GM10266 (cell line): ENCODE measurements around the gene CROCC2.

ENCODE experiments used
- DNase-seq: peaks from one replicate; pipeline ENCODE4 v3.0.0; 2012; ENCODE audit errors: extremely low spot score
- TF ChIP-seq, protein P1 (sequence below): IDR thresholded peaks from 2 replicates; pipeline ENCODE4 v1.5.1; 2012; ENCODE audit warnings: mild to moderate bottlenecking, low read depth; ENCODE audit not compliant: control insufficient read depth, insufficient read depth; ENCODE audit errors: missing control alignments

Gene CROCC2

DNA sequence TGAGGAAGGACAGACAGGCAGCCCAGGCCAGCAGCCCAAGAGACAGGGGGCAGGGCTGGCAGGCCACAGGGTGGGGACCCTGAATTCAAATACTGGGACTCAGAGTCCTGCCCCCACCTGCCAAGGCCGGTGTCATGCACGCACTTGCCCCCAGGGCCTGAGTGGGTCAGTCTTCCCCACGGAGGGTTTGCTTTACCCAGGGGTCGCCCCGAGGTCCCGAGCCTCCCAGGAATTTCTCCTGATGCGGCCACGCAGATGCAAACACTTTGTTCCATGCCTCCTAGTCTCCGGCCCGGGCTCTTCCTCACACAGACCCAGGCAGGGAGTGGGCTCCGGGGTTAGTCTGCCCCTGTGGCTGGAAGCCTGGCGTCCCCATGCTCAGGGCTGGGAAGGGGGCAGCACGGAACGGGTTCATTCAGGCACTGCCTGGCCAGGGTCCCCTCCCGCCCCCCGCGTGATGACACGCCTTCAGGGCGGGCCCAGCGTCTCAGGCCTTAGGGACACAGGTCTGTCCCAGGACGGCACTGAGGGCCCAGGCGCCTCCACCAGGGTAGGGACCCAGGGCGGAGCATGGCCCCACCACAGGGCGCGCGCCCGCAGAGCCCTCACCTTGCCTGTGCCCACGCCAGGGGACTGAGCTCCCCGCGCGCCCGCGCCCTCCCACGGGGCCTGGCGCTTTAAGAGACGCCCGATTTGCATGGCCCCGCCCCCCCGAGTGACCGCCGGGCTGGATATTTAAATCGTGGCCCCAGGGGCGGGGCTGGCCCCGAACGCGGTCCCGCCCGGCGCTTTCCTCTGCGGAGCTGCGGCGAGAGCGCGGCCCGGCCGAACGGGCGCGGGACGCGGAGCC is 91.9 kb downstream of the CROCC2 start, which contains the start of gene SNED1:
TSS of gene SNED1 (plus strand) at position 763 of the 850 bp plus-strand sequence. CDS start 220 bp downstream, outside the sequence.
- TF ChIP-seq, protein P1, sequence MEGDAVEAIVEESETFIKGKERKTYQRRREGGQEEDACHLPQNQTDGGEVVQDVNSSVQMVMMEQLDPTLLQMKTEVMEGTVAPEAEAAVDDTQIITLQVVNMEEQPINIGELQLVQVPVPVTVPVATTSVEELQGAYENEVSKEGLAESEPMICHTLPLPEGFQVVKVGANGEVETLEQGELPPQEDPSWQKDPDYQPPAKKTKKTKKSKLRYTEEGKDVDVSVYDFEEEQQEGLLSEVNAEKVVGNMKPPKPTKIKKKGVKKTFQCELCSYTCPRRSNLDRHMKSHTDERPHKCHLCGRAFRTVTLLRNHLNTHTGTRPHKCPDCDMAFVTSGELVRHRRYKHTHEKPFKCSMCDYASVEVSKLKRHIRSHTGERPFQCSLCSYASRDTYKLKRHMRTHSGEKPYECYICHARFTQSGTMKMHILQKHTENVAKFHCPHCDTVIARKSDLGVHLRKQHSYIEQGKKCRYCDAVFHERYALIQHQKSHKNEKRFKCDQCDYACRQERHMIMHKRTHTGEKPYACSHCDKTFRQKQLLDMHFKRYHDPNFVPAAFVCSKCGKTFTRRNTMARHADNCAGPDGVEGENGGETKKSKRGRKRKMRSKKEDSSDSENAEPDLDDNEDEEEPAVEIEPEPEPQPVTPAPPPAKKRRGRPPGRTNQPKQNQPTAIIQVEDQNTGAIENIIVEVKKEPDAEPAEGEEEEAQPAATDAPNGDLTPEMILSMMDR = no peak

DNA sequence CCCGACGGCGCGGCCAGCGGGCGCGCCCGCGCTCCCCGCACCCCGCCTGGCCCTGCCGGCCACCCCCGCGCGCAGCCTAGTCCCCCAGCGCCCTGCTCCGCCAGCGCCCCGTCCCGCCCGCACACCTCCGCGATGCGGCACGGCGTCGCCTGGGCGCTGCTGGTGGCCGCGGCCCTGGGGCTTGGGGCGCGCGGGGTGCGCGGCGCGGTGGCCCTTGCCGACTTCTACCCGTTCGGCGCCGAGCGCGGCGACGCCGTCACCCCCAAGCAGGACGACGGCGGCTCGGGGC is 92.5 kb downstream of the CROCC2 start:
- no peak for DNase-seq
- TF ChIP-seq, protein P1 = no peak

More for the DNA sequence above, 91.9 kb downstream of the CROCC2 start, which contains the start of gene SNED1:
- DNase-seq = peak; percentile 67

DNA sequence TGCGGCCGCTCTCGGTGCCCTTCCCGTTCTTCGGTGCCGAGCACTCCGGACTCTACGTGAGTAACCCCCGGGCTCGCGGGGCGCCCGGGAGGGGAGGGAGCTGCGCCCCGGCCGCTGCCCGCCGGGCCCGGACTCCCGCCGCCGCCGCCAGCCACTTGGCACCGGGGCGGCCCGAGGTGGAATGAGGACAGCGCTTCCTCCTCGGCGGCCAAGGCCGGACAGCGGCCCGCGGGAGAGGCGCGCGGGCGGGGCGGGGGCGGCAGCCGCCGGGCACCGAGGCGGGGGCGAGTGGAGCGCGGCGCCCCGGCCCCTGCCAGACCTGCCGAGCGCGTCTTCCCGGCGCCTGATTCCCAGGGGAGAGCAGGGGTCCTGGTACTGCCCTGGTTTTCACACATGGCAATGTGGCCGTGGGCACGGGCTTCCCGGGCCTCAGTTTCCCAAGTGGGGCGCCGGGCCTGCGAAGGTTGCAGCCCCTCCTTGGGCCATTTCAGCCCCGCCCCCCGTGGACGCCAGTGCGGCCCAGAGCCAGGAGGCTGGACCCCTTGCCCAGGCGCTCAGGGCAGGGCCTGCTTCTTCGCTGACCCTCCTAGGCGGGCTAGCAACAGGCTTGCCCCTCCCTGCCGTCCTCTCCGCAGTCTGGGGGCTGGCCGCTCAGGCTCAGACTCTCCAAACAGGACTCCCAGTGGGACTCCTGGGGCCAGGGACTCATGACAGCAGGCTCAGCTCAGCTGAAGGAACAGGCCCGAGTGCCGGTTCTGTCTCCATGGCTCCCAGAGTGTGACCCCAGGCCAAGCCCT is 93.1 kb downstream of the CROCC2 start:
- TF ChIP-seq, protein P1 = no peak
- no peak for DNase-seq

DNA sequence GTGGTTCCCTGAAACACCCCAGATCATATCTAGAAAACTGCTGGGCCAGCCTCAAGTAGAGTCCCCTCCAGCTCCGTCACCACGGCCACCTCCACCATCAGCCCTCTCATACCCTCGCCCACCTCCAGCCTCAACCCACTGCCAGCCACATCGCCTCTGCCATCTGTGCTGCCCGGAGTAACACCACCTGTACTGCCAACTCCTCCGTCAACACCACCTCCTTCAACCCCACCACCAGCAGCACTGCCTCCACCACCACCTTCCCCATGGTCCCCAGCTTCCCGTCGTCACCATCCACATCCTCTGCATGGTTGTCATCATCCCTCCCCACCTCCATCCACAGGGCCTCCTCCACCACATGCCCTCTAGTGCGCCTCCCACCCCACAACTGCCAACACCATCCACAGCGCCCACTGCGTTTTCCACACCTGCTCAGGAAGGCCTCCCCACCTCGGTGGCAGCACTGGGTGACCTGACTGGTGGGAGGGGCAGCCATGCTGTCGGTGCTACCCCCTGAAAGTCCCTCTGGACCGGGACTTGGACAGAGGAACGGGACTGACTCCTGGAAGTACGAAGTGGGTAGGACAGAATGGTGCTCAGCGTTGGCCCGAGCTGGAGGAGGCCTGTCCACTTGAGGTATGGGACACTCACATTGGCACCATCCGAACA is 93.9 kb downstream of the CROCC2 start:
- TF ChIP-seq, protein P1 = no peak
- no peak for DNase-seq

DNA sequence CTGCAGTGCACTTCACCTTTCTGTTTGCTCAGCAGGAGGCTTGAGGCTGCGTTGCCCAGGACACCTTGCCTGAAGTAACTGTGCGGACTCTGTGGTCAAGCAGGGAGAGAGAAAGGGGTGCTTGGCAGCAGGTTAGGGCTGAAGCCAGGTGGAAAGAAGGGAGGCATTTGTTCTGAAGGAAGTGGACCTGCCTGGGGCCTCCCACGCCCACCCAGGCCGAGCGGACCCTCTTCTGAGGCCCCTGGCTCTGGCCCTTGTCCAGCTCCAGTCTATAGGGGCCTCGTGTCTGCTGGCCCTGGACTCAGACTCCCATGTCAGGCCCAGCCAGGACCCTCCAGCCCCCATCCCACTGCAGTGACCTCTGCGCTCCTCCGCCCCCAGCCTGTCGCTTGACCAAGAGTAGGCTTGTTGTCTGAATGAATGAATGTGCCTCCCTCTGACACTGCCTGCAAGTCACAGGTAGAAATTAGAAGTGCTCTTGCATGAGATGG is 94.7 kb downstream of the CROCC2 start:
- TF ChIP-seq, protein P1 = no peak
- DNase-seq = no peak

DNA sequence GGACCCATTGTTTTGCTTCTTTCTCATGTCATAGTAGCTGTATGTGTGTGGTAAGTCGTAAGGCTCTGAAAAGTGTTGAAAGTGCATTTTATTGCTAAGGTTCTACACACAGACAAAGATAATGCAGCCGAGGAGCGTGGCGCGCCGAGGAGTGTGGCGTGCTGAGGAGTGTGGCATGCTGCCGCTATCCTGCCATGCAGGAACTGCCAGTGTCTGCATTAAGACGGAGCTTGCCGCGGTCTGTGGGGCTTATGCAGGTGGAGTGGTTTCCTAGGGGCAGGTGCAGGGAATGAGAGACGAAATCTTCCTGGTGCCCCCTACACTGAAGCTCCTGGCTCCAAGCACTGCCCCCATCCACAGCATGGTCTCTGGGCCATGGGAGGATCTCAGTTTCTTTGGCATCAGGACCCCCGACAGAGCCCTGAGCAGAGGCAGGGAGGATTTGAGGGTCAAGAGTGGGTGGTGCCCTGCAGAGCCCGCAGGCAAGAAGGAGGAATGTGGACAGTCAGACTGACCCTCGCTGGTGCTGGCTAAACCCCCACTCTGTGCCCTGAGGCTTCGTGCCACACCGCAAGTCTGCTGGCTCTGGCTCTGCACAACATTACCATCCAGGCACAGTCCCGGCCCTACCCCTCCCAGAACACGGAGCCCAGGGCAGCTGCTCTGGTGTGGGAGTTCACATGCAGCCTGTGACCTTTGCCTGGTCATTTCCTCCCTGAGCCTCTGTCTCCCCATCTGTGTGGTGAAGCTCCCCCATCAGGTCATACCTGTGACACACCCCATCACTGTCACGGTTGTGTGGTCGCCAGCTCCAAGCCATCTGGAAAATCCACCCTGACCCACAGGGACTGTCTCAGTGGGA is 95.5 kb downstream of the CROCC2 start:
- TF ChIP-seq, protein P1 = no peak
- DNase-seq = no peak
